Fibroblast of villous mesenchyme (primary cell): ENCODE data around the gene IRGM. TPM values are rescaled to one million over a fixed set of nuclear protein-coding genes. Genes with fewer than 3 reads are reported as not detected.
"Not testable (repeated sequence)": the region's sequence is repeated elsewhere in the genome, so short reads cannot be mapped to it uniquely, and the experiment has no call there.

Experiments
- DNase-seq: peaks from one replicate; pipeline ENCODE4 v3.0.0-alpha.2; 2010; ENCODE audit warnings: low read depth
- H3K4me3 ChIP-seq: 2 replicates; pipeline ENCODE4 v1.5.1; 2011; ENCODE audit warnings: low read depth, mild to moderate bottlenecking, low read length
- CTCF ChIP-seq: IDR thresholded peaks from 2 replicates; pipeline ENCODE4 v1.5.1; 2012; ENCODE audit warnings: low read depth, mild to moderate bottlenecking, low read length; ENCODE audit not compliant: insufficient read depth
- total RNA-seq: library from RNA; depleted of rRNA; stranded (reverse); fragments of >200 nt; gene quantifications from 2 replicates; pipeline ENCODE4 v1.2.3, GENCODE V29; 2012

Gene IRGM
- total RNA-seq, 1 donor: not detected

GRCh38 chr5:150829744-150830143 is 16.6 kb upstream of the IRGM start:
- no peak overlapping the region for H3K4me3 ChIP-seq
- no peak for DNase-seq
- no peak for TF ChIP-seq CTCF

GRCh38 chr5:150831821-150832220 is 14.5 kb upstream of the IRGM start:
- H3K4me3 ChIP-seq, DNase-seq: not testable (repeated sequence)

- DNase-seq: no peak
- H3K4me3 ChIP-seq: no peak overlapping the region
Measured at GRCh38 chr5:150836064-150836463, 10.3 kb upstream of the IRGM start.

GRCh38 chr5:150836703-150837102 is 9.6 kb upstream of the IRGM start:
- no peak for TF ChIP-seq CTCF
- no peak for DNase-seq
- H3K4me3 ChIP-seq: no peak overlapping the region

More at GRCh38 chr5:150836064-150836463, 10.3 kb upstream of the IRGM start:
- no peak for TF ChIP-seq CTCF

GRCh38 chr5:150845185-150845859 is 999 bp upstream of the IRGM start:
- DNase-seq, H3K4me3 ChIP-seq: not testable (repeated sequence)

- DNase-seq: peak; percentile 95
- TF ChIP-seq CTCF: peak; percentile 67
- H3K4me3 ChIP-seq: no peak overlapping the region
Measured at GRCh38 chr5:150846654-150847333, 473 bp downstream of the IRGM start.

- DNase-seq: no peak
- no peak overlapping the region for H3K4me3 ChIP-seq
- no peak for TF ChIP-seq CTCF
Measured at GRCh38 chr5:150847334-150847695, 994 bp downstream of the IRGM start.

GRCh38 chr5:150848271-150848670 is 1.9 kb downstream of the IRGM start:
- no peak for DNase-seq
- H3K4me3 ChIP-seq: no peak overlapping the region
- no peak for TF ChIP-seq CTCF
